OCI-LY1 (cell line): ENCODE results near the gene LRFN4.

Source experiments
- CTCF ChIP-seq: fragments of 200-600 bp; sonication (generic), shearing (Covaris generic); IDR thresholded peaks from 2 replicates; pipeline ENCODE4 v1.5.1; 2017; ENCODE audit warnings: mild to moderate bottlenecking, antibody characterized with exemption, low read length, moderate library complexity, mixed read lengths
- EZH2 ChIP-seq: fragments of 200-600 bp; sonication (generic), shearing (Covaris generic); IDR thresholded peaks from 2 replicates; pipeline ENCODE4 v1.8.0; 2017; ENCODE audit warnings: borderline replicate concordance, mixed run types, mild to moderate bottlenecking, antibody characterized with exemption, low read length, moderate library complexity, mixed read lengths

GRCh38 chr11:66845143-66845875 lies 11.6 kb upstream of the LRFN4 start:
- TF ChIP-seq EZH2: no peak
- TF ChIP-seq CTCF: no peak
